Pancreas (tissue), 10 donors: Measurements from ENCODE around the gene EVC2. TPM values are rescaled to one million over a fixed set of nuclear protein-coding genes. Genes with fewer than 3 reads are reported as not detected.

Experiments used
- ATAC-seq, 4 donors: fragments of 200-7000 bp; cut with Tn5 transposase; one replicate each; pipeline versions ENCODE4 v1.8.0 to v1.9.1; 2020; ENCODE audit warnings: mild to moderate bottlenecking in 4 of 4, moderate library complexity in 4 of 4
- DNase-seq, 6 donors: peaks; one replicate each; pipeline ENCODE4 v3.0.0-alpha.2; 2020
- FAIRE-seq: peaks from 2 replicates; lab custom pipeline; 2012; peaks lifted over from hg19 to GRCh38; lab: Jason Lieb, UNC
- H3K27ac ChIP-seq, 4 donors: fragments of 200-600 bp; sonication (generic); 1 replicate in 3 of 4; 2 replicates in 1 of 4; pipeline versions ENCODE4 v1.5.0 to v1.8.0; 2020
- H3K27me3 ChIP-seq, 4 donors: fragments of 200-600 bp; one replicate each; pipeline ENCODE4 v1.8.0; 2021
- H3K36me3 ChIP-seq, 3 donors: fragments of 200-600 bp; sonication (generic) in 1 of 3; one replicate each; pipeline versions ENCODE4 v1.5.0 to v1.8.0; 2020 to 2021
- H3K4me1 ChIP-seq, 3 donors: fragments of 200-600 bp; one replicate each; pipeline ENCODE4 v1.8.0; 2021
- H3K4me3 ChIP-seq, 4 donors: fragments of 200-600 bp; sonication (generic) in 2 of 4; one replicate each; pipeline versions ENCODE4 v1.5.0 to v1.8.0; 2020 to 2021
- H3K9me3 ChIP-seq, 4 donors: fragments of 200-600 bp; one replicate each; pipeline ENCODE4 v1.8.0; 2021
- WGBS, 2 donors: extraction: QIAGEN DNeasy Blood & Tissue Kit; methylation state at CpG; one replicate each; pipeline ENCODE4 v1.1.7; 2013; 5-methylcytosine and 5-hydroxymethylcytosine counted together
- intact Hi-C, 3 donors: fragments of 100-400 bp; cut with DNase I; formaldehyde crosslinking; loops; one replicate each; pipeline versions ENCODE4 v1.11.1 to v1.14.2; 2022
- polyA plus RNA-seq, 2 donors: library from polyadenylated mRNA; stranded (reverse); fragments of 200-250 nt; gene quantifications; one replicate each; pipeline ENCODE4 v1.2.3, GENCODE V29; 2013
- total RNA-seq, 6 donors: library from RNA; stranded (reverse); fragmentation: NEBNext Ultra II Directional in 4 of 6; extraction: Animal tissue kit (Norgen Biotek cat#: 25700) in 4 of 6; gene quantifications; one replicate each; pipeline versions ENCODE4 v1.2.1 to v1.2.4, GENCODE V29; 2021 to 2023
- TF ChIP-seq, protein P1 (sequence below), 4 donors: fragments of 200-600 bp; sonication (generic) in 3 of 4; IDR thresholded peaks; one replicate each; pipeline versions ENCODE4 v1.5.0 to v1.8.0; 2021; ENCODE audit warnings: antibody characterized with exemption in 4 of 4
- donor health status: healthy with polysubstance abuse.
- donor health status: DM: no; HTN: no; CAD: no; lungs with moderate emphysema.
- donor health status: DM: no; HTN: no; CAD: no.
- donor health status: control.
- donor health status: control.
- donor health status: Bipolar disorder and iron deficiency.
- donor health status: DM: yes; HTN: yes; CAD: no.
- donor health status: DM: no; HTN: no; CAD: no.
- donor health status: DM: no; HTN: no; CAD: no.
- donor health status: DM: yes; HTN: yes; CAD: no.

The EVC2 gene
- total and polyA plus RNA-seq, 8 donors: 1.2 to 4.2 (median 1.9) TPM

DNA sequence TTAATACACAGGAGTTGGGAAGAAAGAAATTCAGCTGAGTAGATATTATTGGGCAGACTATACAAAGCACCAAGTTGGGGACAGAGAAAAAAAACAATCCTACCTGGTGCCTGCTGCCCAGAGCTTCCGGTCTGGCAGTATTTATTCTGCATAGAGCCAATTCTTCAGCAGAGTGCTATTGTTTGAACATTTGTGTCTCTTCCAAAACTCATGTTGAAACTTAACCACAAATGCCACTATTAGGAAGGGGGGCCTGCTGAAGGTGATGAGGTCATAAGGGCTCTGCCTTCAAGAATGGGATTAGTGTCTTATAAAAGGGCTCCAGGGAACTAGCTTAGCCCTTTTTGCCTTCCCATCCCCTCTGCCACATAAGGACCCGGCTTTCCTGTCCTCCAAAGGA lies 136.2 kb downstream of the EVC2 start:
- Histone ChIP-seq H3K4me1 (no peaks in the 10 kb centered on the region), H3K9me3 (no peaks in the 10 kb centered on the region), H3K36me3 (peaks cover 0 to 8% (median 0%) of the 10 kb centered on the region in 3 donors), H3K27me3 (no peaks in the 10 kb centered on the region), H3K4me3 (no peak overlapping the region), H3K27ac (no peak overlapping the region)
- intact Hi-C loops: no loop called here
- TF ChIP-seq, protein P1, sequence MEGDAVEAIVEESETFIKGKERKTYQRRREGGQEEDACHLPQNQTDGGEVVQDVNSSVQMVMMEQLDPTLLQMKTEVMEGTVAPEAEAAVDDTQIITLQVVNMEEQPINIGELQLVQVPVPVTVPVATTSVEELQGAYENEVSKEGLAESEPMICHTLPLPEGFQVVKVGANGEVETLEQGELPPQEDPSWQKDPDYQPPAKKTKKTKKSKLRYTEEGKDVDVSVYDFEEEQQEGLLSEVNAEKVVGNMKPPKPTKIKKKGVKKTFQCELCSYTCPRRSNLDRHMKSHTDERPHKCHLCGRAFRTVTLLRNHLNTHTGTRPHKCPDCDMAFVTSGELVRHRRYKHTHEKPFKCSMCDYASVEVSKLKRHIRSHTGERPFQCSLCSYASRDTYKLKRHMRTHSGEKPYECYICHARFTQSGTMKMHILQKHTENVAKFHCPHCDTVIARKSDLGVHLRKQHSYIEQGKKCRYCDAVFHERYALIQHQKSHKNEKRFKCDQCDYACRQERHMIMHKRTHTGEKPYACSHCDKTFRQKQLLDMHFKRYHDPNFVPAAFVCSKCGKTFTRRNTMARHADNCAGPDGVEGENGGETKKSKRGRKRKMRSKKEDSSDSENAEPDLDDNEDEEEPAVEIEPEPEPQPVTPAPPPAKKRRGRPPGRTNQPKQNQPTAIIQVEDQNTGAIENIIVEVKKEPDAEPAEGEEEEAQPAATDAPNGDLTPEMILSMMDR (IDR thresholded peaks at IDR 0.05): no peak
- ATAC-seq (peak in 1 of 4 donors; percentile 63), DNase-seq (no peak), FAIRE-seq (no peak)
- 61 to 73% methylated on average over 2 of the region's 2 CpGs for WGBS, 2 donors

DNA sequence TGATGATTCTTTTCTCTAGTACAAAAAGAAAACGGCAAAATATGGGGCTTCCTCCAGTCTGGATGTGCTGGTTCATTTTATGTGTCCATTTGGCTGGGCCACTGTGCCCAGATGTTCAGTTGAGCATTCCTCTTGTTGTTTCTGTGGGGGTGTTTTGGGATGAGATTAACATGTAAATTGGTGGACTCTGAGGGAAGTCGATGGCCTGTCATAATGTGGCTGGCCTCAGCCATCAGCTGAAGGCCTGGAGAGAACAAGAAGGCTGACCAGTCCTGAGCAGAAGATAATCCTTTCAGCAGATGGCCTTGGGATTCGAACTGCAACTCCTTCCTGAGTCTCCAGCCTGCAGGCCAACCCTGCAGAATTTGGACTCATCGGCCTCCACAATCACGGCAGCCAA lies 136.7 kb downstream of the EVC2 start:
- TF ChIP-seq, protein P1 (IDR thresholded peaks at IDR 0.05): no peak
- WGBS, 2 donors: 74 to 82% methylated on average over 5 of the region's 5 CpGs
- DNase-seq: no peak
- Histone ChIP-seq H3K4me3 (no peak overlapping the region), H3K4me1 (no peaks in the 10 kb centered on the region), H3K36me3 (peaks cover 0 to 8% (median 0%) of the 10 kb centered on the region in 3 donors), H3K27ac (no peak overlapping the region), H3K9me3 (no peaks in the 10 kb centered on the region), H3K27me3 (no peaks in the 10 kb centered on the region)
- no peak for FAIRE-seq
- intact Hi-C loops: no loop called here
- no peak for ATAC-seq

DNA sequence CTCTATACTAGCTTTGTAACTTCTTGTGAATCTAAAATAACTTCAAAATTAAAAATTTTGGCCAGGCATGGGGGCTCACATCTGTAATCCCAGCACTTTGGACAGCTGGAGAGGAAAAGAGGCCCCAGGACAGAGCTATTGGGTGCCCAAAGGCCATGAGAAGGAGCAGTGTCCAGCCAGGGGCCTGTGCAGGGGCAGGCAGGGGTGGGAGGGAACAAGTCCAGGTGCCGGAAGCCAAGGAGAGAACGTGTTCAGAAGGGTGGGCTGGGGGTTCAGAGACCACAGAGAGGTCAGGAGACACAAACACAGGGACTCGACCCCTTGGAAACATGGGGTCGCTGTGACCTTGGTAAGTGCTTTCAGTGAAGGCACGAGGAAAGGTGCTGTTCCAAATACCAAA lies 138.9 kb downstream of the EVC2 start:
- ATAC-seq: no peak
- peaks cover 0 to 8% (median 0%) of the 10 kb centered on the region in 3 donors for H3K36me3 ChIP-seq
- 87 to 90% methylated on average over 5 of the region's 5 CpGs for WGBS, 2 donors
- H3K9me3 ChIP-seq: no peaks in the 10 kb centered on the region
- no peak overlapping the region for H3K4me3 ChIP-seq
- H3K27me3 ChIP-seq: no peaks in the 10 kb centered on the region
- no peak for DNase-seq
- no peaks in the 10 kb centered on the region for H3K4me1 ChIP-seq
- FAIRE-seq: no peak
- intact Hi-C loops: no loop called here
- TF ChIP-seq, protein P1 (IDR thresholded peaks at IDR 0.05): no peak
- H3K27ac ChIP-seq: no peak overlapping the region

DNA sequence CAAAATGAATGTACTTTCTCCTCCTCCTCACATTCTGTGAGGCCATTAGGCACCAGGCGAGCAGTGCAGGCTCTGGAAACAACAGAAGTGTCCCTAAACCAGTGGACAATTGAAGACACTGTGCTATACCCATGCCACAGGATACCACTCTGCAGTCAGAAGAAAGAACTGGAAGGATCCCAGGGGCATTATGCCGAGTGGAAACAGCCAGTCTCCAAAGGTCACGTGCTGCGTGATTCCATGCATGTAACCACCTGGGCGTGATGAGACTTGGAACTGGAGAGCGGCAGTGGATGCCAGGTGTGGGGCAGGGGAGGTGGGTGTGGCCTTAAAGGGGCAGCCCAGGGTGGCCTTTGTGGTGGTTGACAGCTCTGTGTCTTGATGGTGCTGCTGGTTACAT lies 139.4 kb downstream of the EVC2 start:
- no peak overlapping the region for H3K4me3 ChIP-seq
- no peak for FAIRE-seq
- TF ChIP-seq, protein P1 (IDR thresholded peaks at IDR 0.05): no peak

DNA sequence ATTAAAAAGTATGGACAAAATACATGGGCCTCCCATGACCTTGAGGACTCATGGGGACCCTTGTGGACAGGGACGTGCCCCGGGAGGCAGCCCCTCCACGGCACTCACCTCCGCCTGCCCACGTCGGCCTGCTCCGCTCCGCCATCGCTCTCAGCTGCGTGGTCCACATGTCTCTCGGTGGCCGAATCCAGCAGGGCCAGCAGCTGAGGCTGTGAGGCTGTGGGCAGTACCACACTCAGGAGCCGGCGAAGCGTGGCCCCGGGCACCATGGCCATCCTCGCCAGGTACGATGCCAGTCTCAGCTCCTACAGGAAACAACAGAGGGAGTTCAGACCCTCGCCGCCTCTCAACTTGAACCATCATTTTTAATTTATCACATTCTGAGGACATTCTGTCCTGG lies 140.0 kb downstream of the EVC2 start:
- peaks cover 0 to 2% (median 0%) of the 10 kb centered on the region in 3 donors for H3K36me3 ChIP-seq
- no peak for FAIRE-seq

More for the DNA sequence above, 139.4 kb downstream of the EVC2 start:
- intact Hi-C loops: no loop called here
- H3K27me3 ChIP-seq: no peaks in the 10 kb centered on the region
- no peak overlapping the region for H3K27ac ChIP-seq
- H3K36me3 ChIP-seq: peaks cover 0 to 8% (median 0%) of the 10 kb centered on the region in 3 donors
- no peaks in the 10 kb centered on the region for H3K9me3 ChIP-seq
- 81 to 92% methylated on average over 6 of the region's 6 CpGs for WGBS, 2 donors
- no peaks in the 10 kb centered on the region for H3K4me1 ChIP-seq
- no peak for ATAC-seq
- no peak for DNase-seq

More for the DNA sequence above, 140.0 kb downstream of the EVC2 start:
- H3K4me1 ChIP-seq: no peaks in the 10 kb centered on the region
- H3K27ac ChIP-seq: no peak overlapping the region
- H3K27me3 ChIP-seq: no peaks in the 10 kb centered on the region
- DNase-seq: no peak
- no peak for ATAC-seq
- intact Hi-C loops: no loop called here
- H3K9me3 ChIP-seq: no peaks in the 10 kb centered on the region
- H3K4me3 ChIP-seq: no peak overlapping the region
- 87 to 99% methylated on average over 20 of the region's 20 CpGs for WGBS, 2 donors
- TF ChIP-seq, protein P1 (IDR thresholded peaks at IDR 0.05): no peak
